Activated B cell treated with CpG ODN at 0.5 μM for 24 hours (primary cell): ENCODE data around the gene ACTG2. TPM values are rescaled to one million over a fixed set of nuclear protein-coding genes. Genes with fewer than 3 reads are reported as not detected.

Experiments used
- ATAC-seq: fragments of 200-7000 bp; cut with Tn5 transposase; one replicate; pipeline ENCODE4 v1.10.0; 2021; ENCODE audit warnings: low read depth, mild to moderate bottlenecking, moderate library complexity
- CTCF ChIA-PET: fragments of 350-600 bp; sonication (Branson Sonifier 250); formaldehyde crosslinking; loops from one replicate; lab custom pipeline; 2021; ENCODE audit warnings: antibody characterized with exemption; lab: Charles Lee
- POLR2A ChIA-PET: fragments of 350-600 bp; sonication (Branson Sonifier 250); formaldehyde crosslinking; loops from one replicate; lab custom pipeline; 2021; ENCODE audit warnings: antibody characterized with exemption; lab: Charles Lee
- DNase-seq: peaks from one replicate; pipeline ENCODE4 v3.0.0; 2022
- H3K27ac Mint-ChIP-seq: one replicate; pipeline ENCODE4 v1.8.0; 2020; ENCODE audit warnings: mixed read lengths
- H3K27me3 Mint-ChIP-seq: one replicate; pipeline ENCODE4 v1.8.0; 2021; ENCODE audit warnings: mixed read lengths
- H3K36me3 Mint-ChIP-seq: one replicate; pipeline ENCODE4 v1.8.0; 2021; ENCODE audit warnings: low read depth, mixed read lengths
- H3K4me1 Mint-ChIP-seq: one replicate; pipeline ENCODE4 v1.8.0; 2021; ENCODE audit warnings: mixed read lengths
- H3K4me3 Mint-ChIP-seq: one replicate; pipeline ENCODE4 v1.8.0; 2020; ENCODE audit warnings: mild to moderate bottlenecking, mixed read lengths
- H3K9me3 Mint-ChIP-seq: one replicate; pipeline ENCODE4 v1.8.0; 2020; ENCODE audit warnings: mixed read lengths
- CTCF ChIP-seq: fragments of 200-600 bp; IDR thresholded peaks from one replicate; pipeline ENCODE4 v1.8.0; 2022; ENCODE audit warnings: antibody characterized with exemption, mild to moderate bottlenecking
- intact Hi-C: fragments of 100-400 bp; cut with micrococcal nuclease; formaldehyde crosslinking; loops from one replicate; pipeline ENCODE4 v1.15.1; 2024
- total RNA-seq: library from RNA; stranded (reverse); gene quantifications from 2 replicates; pipeline ENCODE4 v1.2.3, GENCODE V29; 2022

The ACTG2 gene
- total RNA-seq, result not detected in 2 replicates

- Mint-ChIP-seq H3K4me3 (no peak within 1 kb of the TSS), H3K4me1 (peaks cover 6% of the 10 kb centered on the region), H3K36me3 (no peaks in the 10 kb centered on the region), H3K9me3 (no peaks in the 10 kb centered on the region), H3K27me3 (no peaks in the 10 kb centered on the region), H3K27ac (no peak within 1 kb of the TSS)
- ChIA-PET CTCF (no interaction called here), POLR2A (no interaction called here)
- no peak for TF ChIP-seq CTCF
- intact Hi-C loops, result no loop called here
- ATAC-seq, result no peak
- DNase-seq, result no peak
Observed at GRCh38 chr2:73892631-73893329, at the start of gene ACTG2. TSS of gene ACTG2 (plus strand) at chr2:73893008. CDS start at chr2:73901312, 8,304 bp downstream.

GRCh38 chr2:73844087-73844486, 48.7 kb upstream of the ACTG2 start:
- no peak overlapping the region for H3K27ac Mint-ChIP-seq
- intact Hi-C loops, result no loop called here
- CTCF ChIA-PET, result no interaction called here
- ATAC-seq (no peak), DNase-seq (no peak)
- no peaks in the 10 kb centered on the region for H3K27me3 Mint-ChIP-seq
- H3K9me3 Mint-ChIP-seq, result no peaks in the 10 kb centered on the region
- H3K36me3 Mint-ChIP-seq, result peaks cover 73% of the 10 kb centered on the region
- H3K4me3 Mint-ChIP-seq, result no peak overlapping the region
- no peak for TF ChIP-seq CTCF
- POLR2A ChIA-PET, result no interaction called here
- H3K4me1 Mint-ChIP-seq, result no peaks in the 10 kb centered on the region

- ATAC-seq (no peak), DNase-seq (no peak)
- no peaks in the 10 kb centered on the region for H3K9me3 Mint-ChIP-seq
- H3K27me3 Mint-ChIP-seq, result no peaks in the 10 kb centered on the region
- intact Hi-C loops, result no loop called here
- no peak overlapping the region for H3K27ac Mint-ChIP-seq
- TF ChIP-seq CTCF, result no peak
- no peaks in the 10 kb centered on the region for H3K4me1 Mint-ChIP-seq
- peaks cover 56% of the 10 kb centered on the region for H3K36me3 Mint-ChIP-seq
- no peak overlapping the region for H3K4me3 Mint-ChIP-seq
- ChIA-PET CTCF (interaction anchor here (0.7 to 1.0 kb wide), 2 partner anchors 23 to 138 kb away, joined by 3 read pairs; no protein-coding TSS in a partner anchor), POLR2A (no interaction called here)
Observed at GRCh38 chr2:73850009-73850408, 42.8 kb upstream of the ACTG2 start.

DNA sequence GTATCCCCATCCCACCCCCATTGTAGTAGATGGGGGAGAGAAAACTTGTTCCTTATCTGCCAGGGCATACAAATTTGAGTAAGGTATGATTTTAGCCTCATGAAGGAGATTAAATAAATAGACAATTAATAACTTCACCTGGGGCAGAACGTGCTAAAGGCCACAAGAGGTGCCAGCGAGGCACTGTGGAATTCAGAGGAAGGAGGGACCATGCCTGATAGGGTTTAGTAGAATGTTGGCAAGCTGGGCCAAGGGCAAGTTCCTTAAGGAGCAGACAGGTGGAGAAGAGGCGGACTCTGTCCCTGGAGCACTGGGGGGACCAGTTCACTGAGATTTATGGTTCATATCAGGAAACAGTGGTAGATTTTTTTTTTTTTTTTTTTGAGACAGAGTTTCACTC, 41.5 kb upstream of the ACTG2 start:
- no peaks in the 10 kb centered on the region for H3K27me3 Mint-ChIP-seq
- ATAC-seq, result no peak
- no peak overlapping the region for H3K27ac Mint-ChIP-seq
- intact Hi-C loops, result no loop called here
- no peak for TF ChIP-seq CTCF
- H3K4me1 Mint-ChIP-seq, result peaks cover 3% of the 10 kb centered on the region
- POLR2A ChIA-PET, result interaction anchor here (0.7 kb wide), 2 partner anchors 22 to 297 kb away, joined by 3 to 6 read pairs; partner anchors contain the start of genes BOLA3 and STAMBP
- H3K4me3 Mint-ChIP-seq, result no peak overlapping the region
- no peaks in the 10 kb centered on the region for H3K9me3 Mint-ChIP-seq
- no peak for DNase-seq
- H3K36me3 Mint-ChIP-seq, result peaks cover 44% of the 10 kb centered on the region
- CTCF ChIA-PET, result no interaction called here

GRCh38 chr2:73852020-73852419, 40.8 kb upstream of the ACTG2 start:
- ATAC-seq (no peak), DNase-seq (no peak)
- TF ChIP-seq CTCF, result no peak
- peaks cover 10% of the 10 kb centered on the region for H3K4me1 Mint-ChIP-seq
- H3K9me3 Mint-ChIP-seq, result no peaks in the 10 kb centered on the region
- ChIA-PET POLR2A (interaction anchor here (0.7 kb wide), 1 partner anchor 23 kb away, joined by 6 read pairs; the partner anchor contains the start of gene STAMBP), CTCF (no interaction called here)
- intact Hi-C loops, result no loop called here
- no peaks in the 10 kb centered on the region for H3K27me3 Mint-ChIP-seq
- no peak overlapping the region for H3K27ac Mint-ChIP-seq
- no peak overlapping the region for H3K4me3 Mint-ChIP-seq
- H3K36me3 Mint-ChIP-seq, result peaks cover 38% of the 10 kb centered on the region
